ENCODE measurements around the gene CCDC88B. TPM values are rescaled to one million over a fixed set of nuclear protein-coding genes. Genes with fewer than 3 reads are reported as not detected.

CCDC88B gene
- total RNA-seq, 1 donor from 2014 or later: 7.9 TPM

DNA sequence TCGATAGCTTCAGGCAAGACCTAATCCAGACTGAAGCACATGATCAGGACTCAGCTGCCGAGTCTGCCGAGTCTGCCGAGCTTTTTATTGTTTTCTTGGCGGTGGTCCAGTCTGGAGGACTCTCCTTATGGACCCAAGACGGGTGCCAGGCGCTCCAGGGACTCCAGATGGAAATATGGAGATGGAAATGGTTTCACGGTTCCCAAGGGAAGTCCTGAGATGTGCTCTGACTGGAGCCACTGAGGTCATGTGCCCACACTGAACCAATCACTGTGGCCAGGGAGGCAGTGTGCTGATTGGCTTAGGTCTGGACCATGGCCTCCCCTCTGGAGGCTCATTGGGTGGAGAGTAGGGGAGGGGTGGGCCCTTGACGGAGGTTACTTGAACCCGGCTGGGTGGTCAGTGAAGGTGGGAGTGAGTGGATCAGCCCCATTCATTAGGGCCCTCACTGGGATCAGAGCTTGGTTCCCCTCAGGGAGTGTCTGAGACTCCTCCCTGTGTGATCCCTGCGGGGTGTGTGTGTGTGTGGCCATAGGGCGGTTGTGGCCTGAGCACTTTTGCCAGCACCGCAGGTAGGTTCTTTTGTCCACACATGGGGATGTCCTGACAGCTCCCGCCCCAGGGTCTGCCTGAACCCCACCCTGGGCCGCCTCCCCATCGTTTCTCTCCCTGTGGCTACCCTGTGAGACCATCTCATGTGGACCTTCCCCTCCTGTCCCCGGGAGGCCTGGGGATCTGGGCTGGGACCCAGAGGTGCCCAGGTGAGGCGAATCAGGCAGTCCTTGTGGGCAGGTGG lies 33.0 kb downstream of the CCDC88B start:
- DNase-seq (ENCODE audit: extremely low spot score in 2 of 2): no peak
- intact Hi-C loops (cut with DNase I): no loop called here

DNA sequence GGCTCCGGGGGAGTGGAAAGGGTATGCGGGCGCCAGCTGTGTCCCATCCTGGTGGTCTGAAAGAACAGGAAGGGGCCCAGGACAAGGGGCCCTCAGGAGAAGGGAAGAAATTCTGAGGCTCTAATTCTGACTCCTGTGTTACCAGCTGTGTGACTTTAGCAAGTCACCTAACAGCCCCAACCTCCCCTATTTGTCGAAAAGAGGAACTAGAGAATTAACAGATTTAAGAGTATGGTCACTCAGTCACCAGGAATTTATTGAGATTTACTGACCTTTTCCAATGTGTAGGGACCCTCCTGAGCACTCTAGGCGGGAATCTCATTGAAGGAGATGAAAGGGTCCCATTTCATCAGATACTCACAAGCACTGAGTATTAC lies 33.6 kb downstream of the CCDC88B start:
- no peaks in the 10 kb centered on the region for H3K9me3 ChIP-seq
- no peak overlapping the region for H3K27ac ChIP-seq
- TF ChIP-seq, protein P1, sequence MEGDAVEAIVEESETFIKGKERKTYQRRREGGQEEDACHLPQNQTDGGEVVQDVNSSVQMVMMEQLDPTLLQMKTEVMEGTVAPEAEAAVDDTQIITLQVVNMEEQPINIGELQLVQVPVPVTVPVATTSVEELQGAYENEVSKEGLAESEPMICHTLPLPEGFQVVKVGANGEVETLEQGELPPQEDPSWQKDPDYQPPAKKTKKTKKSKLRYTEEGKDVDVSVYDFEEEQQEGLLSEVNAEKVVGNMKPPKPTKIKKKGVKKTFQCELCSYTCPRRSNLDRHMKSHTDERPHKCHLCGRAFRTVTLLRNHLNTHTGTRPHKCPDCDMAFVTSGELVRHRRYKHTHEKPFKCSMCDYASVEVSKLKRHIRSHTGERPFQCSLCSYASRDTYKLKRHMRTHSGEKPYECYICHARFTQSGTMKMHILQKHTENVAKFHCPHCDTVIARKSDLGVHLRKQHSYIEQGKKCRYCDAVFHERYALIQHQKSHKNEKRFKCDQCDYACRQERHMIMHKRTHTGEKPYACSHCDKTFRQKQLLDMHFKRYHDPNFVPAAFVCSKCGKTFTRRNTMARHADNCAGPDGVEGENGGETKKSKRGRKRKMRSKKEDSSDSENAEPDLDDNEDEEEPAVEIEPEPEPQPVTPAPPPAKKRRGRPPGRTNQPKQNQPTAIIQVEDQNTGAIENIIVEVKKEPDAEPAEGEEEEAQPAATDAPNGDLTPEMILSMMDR (IDR thresholded peaks at IDR 0.05): no peak
- TF ChIP-seq POLR2AphosphoS5 (IDR thresholded peaks at IDR 0.05; ENCODE audit: insufficient read depth in 1 of 2, low read depth in 1 of 2) (no peak), POLR2A (IDR thresholded peaks at IDR 0.05) (no peak)
- DNase-seq (ENCODE audit: extremely low spot score in 2 of 2): no peak
- H3K4me1 ChIP-seq: peaks cover 1% of the 10 kb centered on the region
- intact Hi-C loops (cut with DNase I): no loop called here
- no peak overlapping the region for H3K4me3 ChIP-seq
- peaks cover 0 to 20% of the 10 kb centered on the region in 2 donors for H3K36me3 ChIP-seq
- H3K27me3 ChIP-seq: no peaks in the 10 kb centered on the region

More for the DNA sequence above, 33.0 kb downstream of the CCDC88B start:
- TF ChIP-seq POLR2AphosphoS5 (IDR thresholded peaks at IDR 0.05; ENCODE audit: insufficient read depth in 1 of 2, low read depth in 1 of 2): no peak
- no peak for TF ChIP-seq POLR2A (IDR thresholded peaks at IDR 0.05)
- TF ChIP-seq, protein P1 (IDR thresholded peaks at IDR 0.05): no peak
- H3K27ac ChIP-seq: no peak overlapping the region
- H3K4me3 ChIP-seq: no peak overlapping the region
- peaks cover 0 to 26% of the 10 kb centered on the region in 2 donors for H3K36me3 ChIP-seq
- H3K9me3 ChIP-seq: no peaks in the 10 kb centered on the region
- no peaks in the 10 kb centered on the region for H3K4me1 ChIP-seq
- no peaks in the 10 kb centered on the region for H3K27me3 ChIP-seq

DNA sequence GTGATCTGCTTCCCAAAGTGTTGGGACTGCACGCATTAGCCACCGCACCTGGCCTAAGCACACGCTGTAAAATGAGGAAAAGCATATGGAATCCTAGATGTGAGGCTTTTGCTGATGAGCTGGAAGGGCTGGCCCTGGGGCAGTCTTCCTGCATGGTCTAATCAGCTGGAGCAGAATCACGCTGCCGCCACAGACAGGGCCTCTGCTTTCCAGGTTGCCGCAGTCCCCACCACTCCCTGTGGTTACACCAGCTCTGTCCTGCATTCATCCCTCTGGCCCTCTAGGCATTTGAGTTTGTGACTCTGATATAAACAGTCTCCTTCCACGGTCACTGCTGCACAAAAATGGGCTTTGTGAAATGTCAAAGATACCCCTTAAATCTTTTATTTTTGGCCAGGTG lies 36.1 kb downstream of the CCDC88B start:
- no peak for TF ChIP-seq POLR2A (IDR thresholded peaks at IDR 0.05)
- TF ChIP-seq, protein P1 (IDR thresholded peaks at IDR 0.05): no peak
- TF ChIP-seq POLR2AphosphoS5 (IDR thresholded peaks at IDR 0.05; ENCODE audit: insufficient read depth in 1 of 2, low read depth in 1 of 2): no peak
- Histone ChIP-seq H3K36me3 (peaks cover 0 to 4% of the 10 kb centered on the region in 2 donors), H3K27ac (no peak overlapping the region), H3K4me3 (no peak overlapping the region), H3K4me1 (peaks cover 9% of the 10 kb centered on the region), H3K27me3 (no peaks in the 10 kb centered on the region), H3K9me3 (no peaks in the 10 kb centered on the region)
- intact Hi-C loops (cut with DNase I): no loop called here
- DNase-seq (ENCODE audit: extremely low spot score in 2 of 2): no peak

DNA sequence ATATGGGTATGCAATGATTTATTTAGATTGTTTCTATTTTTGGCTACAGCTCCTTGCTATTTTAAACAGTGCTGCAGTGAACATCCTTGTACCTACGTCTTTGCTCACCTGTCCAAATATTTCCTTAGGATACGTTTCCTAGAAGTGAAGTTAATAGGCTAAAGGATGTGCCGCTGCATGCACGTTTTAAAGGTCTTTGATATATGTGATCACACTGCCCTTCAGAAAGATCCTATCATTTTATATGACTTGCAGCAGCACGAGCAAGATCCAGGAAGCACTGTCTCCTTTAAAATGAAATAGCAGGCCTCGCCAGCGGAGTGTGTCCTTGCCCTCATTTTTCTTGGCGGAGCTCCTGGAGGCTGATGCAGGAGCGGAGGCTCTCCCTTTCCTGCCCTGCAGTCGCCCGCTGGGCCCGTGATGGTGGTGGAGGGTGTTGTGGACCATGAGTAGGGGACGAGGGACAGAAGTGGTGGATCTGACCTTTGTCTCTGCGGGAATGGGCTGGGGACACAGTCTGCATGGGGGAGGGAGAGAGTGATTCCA lies 38.4 kb downstream of the CCDC88B start:
- Histone ChIP-seq H3K4me3 (no peak overlapping the region), H3K4me1 (peaks cover 9% of the 10 kb centered on the region), H3K27ac (no peak overlapping the region), H3K27me3 (no peaks in the 10 kb centered on the region), H3K36me3 (no peaks in the 10 kb centered on the region), H3K9me3 (no peaks in the 10 kb centered on the region)
- DNase-seq (ENCODE audit: extremely low spot score in 2 of 2): no peak
- TF ChIP-seq POLR2AphosphoS5 (IDR thresholded peaks at IDR 0.05; ENCODE audit: insufficient read depth in 1 of 2, low read depth in 1 of 2): peak in 1 of 2 donors; percentile 29
- TF ChIP-seq, protein P1 (IDR thresholded peaks at IDR 0.05): no peak
- intact Hi-C loops (cut with DNase I): no loop called here

DNA sequence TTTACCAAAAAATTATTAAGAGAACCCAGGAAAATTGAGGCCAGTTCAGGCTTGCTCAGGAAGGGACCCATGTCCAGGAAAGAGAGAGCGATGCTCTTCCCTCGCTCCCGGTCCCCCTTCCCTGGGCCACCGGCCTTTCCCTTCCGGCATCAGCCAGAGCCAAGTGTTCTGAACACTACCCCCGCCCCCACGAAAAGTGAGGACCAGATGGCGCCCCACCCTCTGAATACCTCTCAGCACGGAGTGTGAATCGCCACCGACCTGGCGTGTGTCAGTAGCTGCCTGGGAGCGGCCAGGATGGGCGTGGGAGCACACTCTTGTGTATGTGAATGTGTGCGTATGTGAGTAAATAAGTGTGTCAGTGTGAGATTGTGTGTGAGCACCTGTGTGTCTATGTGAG lies 39.2 kb downstream of the CCDC88B start:
- Histone ChIP-seq H3K9me3 (no peaks in the 10 kb centered on the region), H3K4me1 (peaks cover 9% of the 10 kb centered on the region), H3K36me3 (no peaks in the 10 kb centered on the region), H3K27ac (no peak overlapping the region), H3K4me3 (no peak overlapping the region), H3K27me3 (no peaks in the 10 kb centered on the region)
- DNase-seq (ENCODE audit: extremely low spot score in 2 of 2): no peak
- intact Hi-C loops (cut with DNase I): no loop called here
- no peak for TF ChIP-seq POLR2A (IDR thresholded peaks at IDR 0.05)
- no peak for TF ChIP-seq POLR2AphosphoS5 (IDR thresholded peaks at IDR 0.05; ENCODE audit: insufficient read depth in 1 of 2, low read depth in 1 of 2)
- TF ChIP-seq, protein P1 (IDR thresholded peaks at IDR 0.05): no peak
